IMR-90 (cell line): Measurements from ENCODE around the gene TSPEAR. TPM values are rescaled to one million over a fixed set of nuclear protein-coding genes. Genes with fewer than 3 reads are reported as not detected.
A peak's percentile ranks its signal among the peaks of the same experiment; 100 is the strongest.

ENCODE experiments used
- ATAC-seq: fragments of 200-7000 bp; cut with Tn5 transposase; 2 replicates; pipeline ENCODE4 v1.9.1; 2020; ENCODE audit warnings: low read depth, mild to moderate bottlenecking, moderate library complexity
- BruUV-seq: library from RNA; stranded (reverse); fragments of 400-500 nt; replicated peaks from 2 replicates; lab custom pipeline; 2021; lab: Mats Ljungman, UMichigan
- CTCF ChIA-PET: fragments of 300-600 bp; formaldehyde crosslinking; extraction: SDS; loops from one replicate; lab custom pipeline; 2021; ENCODE audit warnings: antibody characterized with exemption; lab: Yijun Ruan, JAX
- POLR2A ChIA-PET: fragments of 300-600 bp; sonication (Branson Sonifier 250); formaldehyde crosslinking; loops from one replicate; lab custom pipeline; 2022; ENCODE audit warnings: antibody characterized with exemption; ENCODE audit not compliant: unreplicated experiment; lab: Charles Lee
- DNase-seq: peaks from one replicate; pipeline ENCODE4 v3.0.0; 2013
- H2AFZ ChIP-seq: replicated peaks from 2 replicates; pipeline ENCODE3; 2013; ENCODE audit warnings: low read length, mild to moderate bottlenecking; ENCODE audit not compliant: poor library complexity
- H2AK5ac ChIP-seq: 2 replicates; pipeline ENCODE4 v1.6.1; 2013; ENCODE audit warnings: low read depth, low read length, inconsistent platforms
- H2AK9ac ChIP-seq: replicated peaks from 2 replicates; pipeline ENCODE3; 2013; ENCODE audit warnings: mild to moderate bottlenecking, low read depth, low read length, moderate library complexity; ENCODE audit not compliant: poor library complexity
- H2BK120ac ChIP-seq: 2 replicates; pipeline ENCODE4 v1.6.1; 2013; ENCODE audit warnings: low read depth, low read length, inconsistent platforms
- H2BK15ac ChIP-seq: 3 replicates; pipeline ENCODE4 v1.6.1; 2013; ENCODE audit warnings: low read depth, low read length, inconsistent platforms
- H2BK20ac ChIP-seq: 2 replicates; pipeline ENCODE4 v1.6.1; 2013; ENCODE audit warnings: low read depth, mild to moderate bottlenecking, inconsistent platforms, low read length, moderate library complexity
- H2BK5ac ChIP-seq: 2 replicates; pipeline ENCODE4 v1.6.1; 2013; ENCODE audit warnings: mild to moderate bottlenecking, low read depth, low read length, inconsistent platforms; ENCODE audit not compliant: poor library complexity, severe bottlenecking
- H3K14ac ChIP-seq: replicated peaks from 2 replicates; pipeline ENCODE4 v1.6.1; 2013; ENCODE audit warnings: low read depth, low read length, inconsistent platforms
- H3K18ac ChIP-seq: 2 replicates; pipeline ENCODE4 v1.6.1; 2013; ENCODE audit warnings: low read depth, low read length, control low read depth
- H3K23ac ChIP-seq: 2 replicates; pipeline ENCODE4 v1.6.1; 2013; ENCODE audit warnings: low read depth, low read length, inconsistent platforms
- H3K27ac ChIP-seq: 2 replicates; pipeline ENCODE4 v1.5.1; 2013; ENCODE audit warnings: mild to moderate bottlenecking, control low read depth, low read length; ENCODE audit not compliant: insufficient read depth
- H3K27me3 ChIP-seq: 2 replicates; pipeline ENCODE4 v1.6.1; 2013; ENCODE audit warnings: low read length; ENCODE audit not compliant: control insufficient read depth, insufficient read depth
- H3K36me3 ChIP-seq: 2 replicates; pipeline ENCODE4 v1.6.1; 2013; ENCODE audit warnings: low read length, mixed read lengths; ENCODE audit not compliant: control insufficient read depth, insufficient read depth
- H3K4ac ChIP-seq: 2 replicates; pipeline ENCODE4 v1.6.1; 2013; ENCODE audit warnings: low read depth, low read length, inconsistent platforms
- H3K4me1 ChIP-seq: 2 replicates; pipeline ENCODE4 v1.6.1; 2013; ENCODE audit warnings: low read length, mixed read lengths; ENCODE audit not compliant: control insufficient read depth, insufficient read depth
- H3K4me2 ChIP-seq: 2 replicates; pipeline ENCODE4 v1.6.1; 2013; ENCODE audit warnings: low read depth, mild to moderate bottlenecking, control low read depth, low read length, moderate library complexity
- H3K4me3 ChIP-seq: 2 replicates; pipeline ENCODE4 v1.5.1; 2013; ENCODE audit warnings: low read depth, mild to moderate bottlenecking, control low read depth, low read length, moderate library complexity; ENCODE audit not compliant: insufficient read depth
- H3K56ac ChIP-seq: 2 replicates; pipeline ENCODE4 v1.6.1; 2013; ENCODE audit warnings: low read length, inconsistent platforms; ENCODE audit not compliant: insufficient read depth; ENCODE audit errors: extremely low read depth
- H3K79me1 ChIP-seq, 2 experiments: 2 replicates each; pipeline ENCODE4 v1.6.1; 2013; ENCODE audit warnings: low read length in 2 of 2, inconsistent platforms in 1 of 2, low read depth in 1 of 2
- H3K9ac ChIP-seq: 2 replicates; pipeline ENCODE4 v1.6.1; 2013; ENCODE audit warnings: low read depth, low read length, control low read depth
- H3K9me1 ChIP-seq: 2 replicates; pipeline ENCODE4 v1.6.1; 2013; ENCODE audit warnings: low read length, inconsistent platforms; ENCODE audit not compliant: insufficient read depth
- H3K9me3 ChIP-seq: 2 replicates; pipeline ENCODE4 v1.6.1; 2013; ENCODE audit warnings: low read length; ENCODE audit not compliant: control insufficient read depth, insufficient read depth
- H4K20me1 ChIP-seq: 2 replicates; pipeline ENCODE4 v1.6.1; 2013; ENCODE audit warnings: low read length, inconsistent platforms; ENCODE audit not compliant: insufficient read depth
- H4K5ac ChIP-seq: 2 replicates; pipeline ENCODE4 v1.6.1; 2013; ENCODE audit warnings: mild to moderate bottlenecking, low read depth, low read length, control low read depth
- H4K8ac ChIP-seq, 2 experiments: 2 replicates each; pipeline ENCODE4 v1.6.1; 2013; ENCODE audit warnings: low read depth in 2 of 2, low read length in 2 of 2, control low read depth in 1 of 2, inconsistent platforms in 1 of 2
- H4K91ac ChIP-seq: 2 replicates; pipeline ENCODE4 v1.6.1; 2013; ENCODE audit warnings: low read depth, low read length, inconsistent platforms; ENCODE audit not compliant: insufficient read depth
- CEBPB ChIP-seq: IDR thresholded peaks from 2 replicates; pipeline ENCODE4 v1.6.1; 2012; ENCODE audit warnings: low read depth, low read length, improper control_type of control experiment
- CHD1 ChIP-seq: IDR thresholded peaks from 2 replicates; pipeline ENCODE4 v1.6.1; 2012; ENCODE audit warnings: low read depth, low read length, improper control_type of control experiment
- CTCF ChIP-seq: conservative IDR thresholded peaks from 2 replicates; pipeline ENCODE4 v1.5.1; 2012; ENCODE audit warnings: mild to moderate bottlenecking, low read depth, low read length, improper control_type of control experiment
- ELK1 ChIP-seq: fragments of 150-350 bp; IDR thresholded peaks from 2 replicates; pipeline ENCODE4 v1.6.1; 2016; ENCODE audit warnings: low read depth, mild to moderate bottlenecking, low read length, moderate library complexity, borderline replicate concordance
- FOS ChIP-seq: fragments of 150-350 bp; IDR thresholded peaks from 2 replicates; pipeline ENCODE4 v1.6.1; 2016; ENCODE audit warnings: low read depth, low read length
- MAFK ChIP-seq: IDR thresholded peaks from 2 replicates; pipeline ENCODE4 v1.6.1; 2012; ENCODE audit warnings: low read depth, low read length, improper control_type of control experiment
- MAZ ChIP-seq: IDR thresholded peaks from 2 replicates; pipeline ENCODE4 v1.6.1; 2012; ENCODE audit warnings: low read depth, mild to moderate bottlenecking, low read length, improper control_type of control experiment, moderate library complexity, borderline replicate concordance
- MXI1 ChIP-seq: IDR thresholded peaks from 2 replicates; pipeline ENCODE4 v1.6.1; 2012; ENCODE audit warnings: low read depth, mild to moderate bottlenecking, low read length, moderate library complexity, borderline replicate concordance
- NFE2L2 ChIP-seq: fragments of 150-350 bp; IDR thresholded peaks from 2 replicates; pipeline ENCODE4 v1.6.1; 2016; ENCODE audit warnings: low read depth, mild to moderate bottlenecking, low read length
- POLR2A ChIP-seq: IDR thresholded peaks from 2 replicates; pipeline ENCODE4 v1.6.1; 2012; ENCODE audit warnings: mild to moderate bottlenecking, low read depth, low read length
- RAD21 ChIP-seq: IDR thresholded peaks from 2 replicates; pipeline ENCODE4 v1.6.1; 2012; ENCODE audit warnings: low read length, improper control_type of control experiment
- RCOR1 ChIP-seq: IDR thresholded peaks from 2 replicates; pipeline ENCODE4 v1.6.1; 2012; ENCODE audit warnings: mild to moderate bottlenecking, low read length, improper control_type of control experiment; ENCODE audit not compliant: insufficient replicate concordance
- RFX5 ChIP-seq: IDR thresholded peaks from 2 replicates; pipeline ENCODE4 v1.8.0; 2012; ENCODE audit warnings: low read depth, mild to moderate bottlenecking, low read length, moderate library complexity
- SMC3 ChIP-seq: fragments of 150-350 bp; IDR thresholded peaks from 2 replicates; pipeline ENCODE4 v1.6.1; 2016; ENCODE audit warnings: low read depth, mild to moderate bottlenecking, antibody characterized with exemption, low read length, moderate library complexity
- USF2 ChIP-seq: fragments of 150-350 bp; IDR thresholded peaks from 2 replicates; pipeline ENCODE4 v1.6.1; 2017; ENCODE audit warnings: mild to moderate bottlenecking, antibody characterized with exemption, low read length, low read depth
- WGBS, 2 experiments: methylation state at CpG; one replicate each; pipeline versions ENCODE4 v1.1.5 to v1.1.7; 2013; ENCODE audit warnings: missing lambda C conversion rate in 2 of 2; ENCODE audit not compliant: insufficient read length in 1 of 2; ENCODE audit errors: extremely low coverage in 2 of 2; 5-methylcytosine and 5-hydroxymethylcytosine counted together
- dilution Hi-C: fragments of 300-500 bp; cut with HindIII; formaldehyde crosslinking; loops from one replicate; pipeline ENCODE4 v1.14.3; 2018; ENCODE audit warnings: low sequenced_read_pairs; ENCODE audit not compliant: unreplicated experiment
- in situ Hi-C: fragments of 300-500 bp; cut with MboI; formaldehyde crosslinking; loops from 3 replicates; pipeline ENCODE4 v1.14.3; 2019; ENCODE audit warnings: low sequenced_read_pairs, inconsistent platforms, mixed read lengths
- intact Hi-C: fragments of 100-400 bp; cut with micrococcal nuclease; formaldehyde crosslinking; loops from 2 replicates; pipeline ENCODE4 v1.10.0; 2022
- polyA plus RNA-seq, 3 experiments: library from polyadenylated mRNA; depleted of rRNA; stranded (reverse); fragments of >200 nt; gene quantifications; 2 replicates each; pipeline ENCODE4 v1.2.3, GENCODE V29; 2012; ENCODE audit warnings: low replicate concordance in 1 of 3
- total RNA-seq: library from RNA; depleted of rRNA; stranded (reverse); fragments of >200 nt; gene quantifications from 2 replicates; pipeline ENCODE4 v1.2.3, GENCODE V29; 2012

The TSPEAR gene
- total and polyA plus RNA-seq, 2 of the 4 experiments (the other 2 are of a cell fraction): not detected

GRCh38 chr21:44636209-44637017 is 75.0 kb downstream of the TSPEAR start:
- intact Hi-C loops: no loop called here
- WGBS, 2 experiments: 49% methylated on average over 7 of the region's 15 CpGs; no CpG with 5 or more reads in 1 of the 2 experiments
- Histone ChIP-seq H4K91ac (no peak overlapping the region), H3K4me3 (no peak overlapping the region), H3K79me1 (no peaks in the 10 kb centered on the region), H3K9me1 (no peaks in the 10 kb centered on the region), H2BK20ac (no peak overlapping the region), H4K8ac (no peak overlapping the region), H2AFZ (peak overlapping the region; percentile 32), H3K4ac (no peak overlapping the region), H3K9ac (no peak overlapping the region), H3K4me2 (no peak overlapping the region), H3K23ac (no peak overlapping the region), H2BK15ac (no peak overlapping the region), H4K5ac (no peak overlapping the region), H3K56ac (no peak overlapping the region), H2BK5ac (no peak overlapping the region), H3K27me3 (no peaks in the 10 kb centered on the region; the same call in 1 of the 2 replicates), H3K36me3 (no peaks in the 10 kb centered on the region), H2BK120ac (no peak overlapping the region), H2AK9ac (no peak overlapping the region), H3K27ac (no peak overlapping the region), H3K18ac (no peak overlapping the region), H3K14ac (no peak overlapping the region), H3K4me1 (no peaks in the 10 kb centered on the region), H4K20me1 (no peaks in the 10 kb centered on the region), H3K9me3 (0 out of 2 replicates have a peak, but pooled peaks cover 6% of the 10 kb centered on the region), H2AK5ac (no peak overlapping the region)
- DNase-seq: no peak
- dilution Hi-C loops: no loop called here
- CTCF ChIA-PET: no interaction called here
- in situ Hi-C loops: no loop called here
- POLR2A ChIA-PET: no interaction called here
- BruUV-seq: no TSS peak
- ATAC-seq: no peak
- TF ChIP-seq RFX5 (no peak), USF2 (no peak), POLR2A (no peak), FOS (no peak), MAZ (no peak), MXI1 (no peak), NFE2L2 (no peak), SMC3 (no peak), MAFK (no peak), CTCF (no peak), RAD21 (no peak), RCOR1 (no peak), CHD1 (no peak), CEBPB (no peak), ELK1 (no peak)
